Activated T-helper 1 cell treated with anti-CD3 and anti-CD28 coated beads, Interleukin-12 subunit alpha, Interleukin-12 subunit beta, Interleukin-2, Interleukin-4 antibody, amounts not matched to agents 30 ng/mL and 10 ng/mL and 1 ng/mL, durations not matched to agents 14 hours and 24 hours and 36 hours (primary cell): ENCODE results near the gene NOTUM. TPM values are rescaled to one million over a fixed set of nuclear protein-coding genes. Genes with fewer than 3 reads are reported as not detected.
"Not testable (repeated sequence)": the region's sequence is repeated elsewhere in the genome, so short reads cannot be mapped to it uniquely, and the experiment has no call there.

Experiments used
- DNase-seq: peaks from one replicate; pipeline ENCODE4 v3.0.0; 2021; ENCODE audit warnings: low spot score
- H3K27ac Mint-ChIP-seq: one replicate; pipeline ENCODE4 v1.8.0; 2021; ENCODE audit warnings: mild to moderate bottlenecking, mixed read lengths
- H3K27me3 Mint-ChIP-seq: one replicate; pipeline ENCODE4 v1.8.0; 2022; ENCODE audit warnings: mild to moderate bottlenecking, moderate library complexity, mixed read lengths; ENCODE audit not compliant: insufficient read depth
- H3K36me3 Mint-ChIP-seq: one replicate; pipeline ENCODE4 v1.8.0; 2021; ENCODE audit warnings: low read depth, mixed read lengths
- H3K4me1 Mint-ChIP-seq: one replicate; pipeline ENCODE4 v1.8.0; 2021; ENCODE audit warnings: low read depth, mixed read lengths
- H3K4me3 Mint-ChIP-seq: one replicate; pipeline ENCODE4 v1.8.0; 2021; ENCODE audit warnings: mild to moderate bottlenecking, moderate library complexity, mixed read lengths
- H3K9me3 Mint-ChIP-seq: one replicate; pipeline ENCODE4 v1.8.0; 2021; ENCODE audit warnings: mixed read lengths
- intact Hi-C: fragments of 100-400 bp; cut with micrococcal nuclease; formaldehyde crosslinking; loops from one replicate; pipeline ENCODE4 v1.15.1; 2024
- total RNA-seq: library from RNA; stranded (reverse); gene quantifications from 2 replicates; pipeline ENCODE4 v1.2.3, GENCODE V29; 2022

Gene NOTUM
- total RNA-seq, 1 donor from 2014 or later: 1.5 TPM

GRCh38 chr17:81992306-81993102 is 31.5 kb upstream of the NOTUM start:
- Mint-ChIP-seq H3K36me3 (no peaks in the 10 kb centered on the region), H3K27me3 (no peaks in the 10 kb centered on the region), H3K4me1 (no peaks in the 10 kb centered on the region), H3K27ac (no peak overlapping the region), H3K4me3 (no peak overlapping the region), H3K9me3 (no peaks in the 10 kb centered on the region)
- DNase-seq: no peak
- intact Hi-C loops: no loop called here

GRCh38 chr17:81991684-81992305 is 30.8 kb upstream of the NOTUM start:
- Mint-ChIP-seq H3K36me3 (peaks cover under 1% of the 10 kb centered on the region), H3K27ac (no peak overlapping the region), H3K4me3 (no peak overlapping the region), H3K9me3 (no peaks in the 10 kb centered on the region), H3K4me1 (no peaks in the 10 kb centered on the region), H3K27me3 (no peaks in the 10 kb centered on the region)
- DNase-seq: no peak
- intact Hi-C loops: no loop called here

- Mint-ChIP-seq H3K36me3 (peaks cover 5% of the 10 kb centered on the region), H3K4me1 (no peaks in the 10 kb centered on the region), H3K9me3 (no peaks in the 10 kb centered on the region), H3K27ac (no peak overlapping the region), H3K4me3 (no peak overlapping the region), H3K27me3 (no peaks in the 10 kb centered on the region)
- intact Hi-C loops: no loop called here
- no peak for DNase-seq
Observed at GRCh38 chr17:81990836-81991683, 30.1 kb upstream of the NOTUM start.

GRCh38 chr17:81987161-81987770 is 26.3 kb upstream of the NOTUM start:
- Mint-ChIP-seq H3K27me3 (no peaks in the 10 kb centered on the region), H3K27ac (no peak overlapping the region), H3K4me3 (no peak overlapping the region), H3K4me1 (no peaks in the 10 kb centered on the region), H3K9me3 (no peaks in the 10 kb centered on the region), H3K36me3 (peaks cover 12% of the 10 kb centered on the region)
- intact Hi-C loops: no loop called here
- no peak for DNase-seq

GRCh38 chr17:81986606-81987005 is 25.6 kb upstream of the NOTUM start:
- no peaks in the 10 kb centered on the region for H3K4me1 Mint-ChIP-seq
- intact Hi-C loops: no loop called here
- H3K4me3 Mint-ChIP-seq: no peak overlapping the region
- H3K9me3 Mint-ChIP-seq: no peaks in the 10 kb centered on the region
- H3K27me3 Mint-ChIP-seq: no peaks in the 10 kb centered on the region
- no peak overlapping the region for H3K27ac Mint-ChIP-seq
- no peak for DNase-seq
- peaks cover 12% of the 10 kb centered on the region for H3K36me3 Mint-ChIP-seq

- intact Hi-C loops: no loop called here
- H3K9me3 Mint-ChIP-seq: no peaks in the 10 kb centered on the region
- H3K4me3 Mint-ChIP-seq: no peak overlapping the region
- H3K36me3 Mint-ChIP-seq: peaks cover 12% of the 10 kb centered on the region
- H3K27me3 Mint-ChIP-seq: no peaks in the 10 kb centered on the region
- no peak for DNase-seq
- H3K4me1 Mint-ChIP-seq: peaks cover 7% of the 10 kb centered on the region
- peak overlapping the region; percentile 41 for H3K27ac Mint-ChIP-seq
Observed at GRCh38 chr17:81984773-81985410, 23.9 kb upstream of the NOTUM start.

GRCh38 chr17:81983639-81984373 is 22.8 kb upstream of the NOTUM start:
- H3K27ac Mint-ChIP-seq: no peak overlapping the region
- DNase-seq: no peak
- intact Hi-C loops: no loop called here
- peaks cover 19% of the 10 kb centered on the region for H3K36me3 Mint-ChIP-seq
- H3K9me3 Mint-ChIP-seq: no peaks in the 10 kb centered on the region
- H3K27me3 Mint-ChIP-seq: no peaks in the 10 kb centered on the region
- no peak overlapping the region for H3K4me3 Mint-ChIP-seq
- peaks cover 17% of the 10 kb centered on the region for H3K4me1 Mint-ChIP-seq

- H3K27ac Mint-ChIP-seq: no peak overlapping the region
- H3K4me3 Mint-ChIP-seq: no peak overlapping the region
- H3K27me3 Mint-ChIP-seq: no peaks in the 10 kb centered on the region
- H3K9me3 Mint-ChIP-seq: no peaks in the 10 kb centered on the region
- peaks cover 19% of the 10 kb centered on the region for H3K36me3 Mint-ChIP-seq
- DNase-seq: no peak
- peaks cover 20% of the 10 kb centered on the region for H3K4me1 Mint-ChIP-seq
- intact Hi-C loops: no loop called here
Observed at GRCh38 chr17:81983011-81983638, 22.1 kb upstream of the NOTUM start.

GRCh38 chr17:81981511-81981910 is 20.5 kb upstream of the NOTUM start:
- H3K9me3 Mint-ChIP-seq, DNase-seq: not testable (repeated sequence)
- H3K4me1 Mint-ChIP-seq: peaks cover 25% of the 10 kb centered on the region

GRCh38 chr17:81980707-81981343 is 19.8 kb upstream of the NOTUM start:
- Mint-ChIP-seq H3K27me3 (peaks cover 4% of the 10 kb centered on the region), H3K4me1 (peaks cover 32% of the 10 kb centered on the region), H3K4me3 (no peak overlapping the region), H3K36me3 (peaks cover 14% of the 10 kb centered on the region), H3K27ac (no peak overlapping the region), H3K9me3 (no peaks in the 10 kb centered on the region)
- intact Hi-C loops: no loop called here
- DNase-seq: no peak

More at GRCh38 chr17:81981511-81981910, 20.5 kb upstream of the NOTUM start:
- intact Hi-C loops, H3K27me3 Mint-ChIP-seq, H3K27ac Mint-ChIP-seq, H3K4me3 Mint-ChIP-seq: not testable (repeated sequence)
- H3K36me3 Mint-ChIP-seq: peaks cover 15% of the 10 kb centered on the region

- Mint-ChIP-seq H3K27ac (no peak overlapping the region), H3K4me1 (peaks cover 32% of the 10 kb centered on the region), H3K9me3 (no peaks in the 10 kb centered on the region), H3K36me3 (peaks cover 13% of the 10 kb centered on the region), H3K4me3 (peak overlapping the region; percentile 81), H3K27me3 (peaks cover 5% of the 10 kb centered on the region)
- intact Hi-C loops: no loop called here
- DNase-seq: no peak
Observed at GRCh38 chr17:81980122-81980521, 19.1 kb upstream of the NOTUM start.
